H1 (cell line): Measurements from ENCODE around the gene CHODL. TPM values are rescaled to one million over a fixed set of nuclear protein-coding genes. Genes with fewer than 3 reads are reported as not detected.

ENCODE experiments used
- CTCF ChIA-PET: fragments of 300-600 bp; sonication (Branson Sonifier 250); formaldehyde crosslinking; loops from one replicate; lab custom pipeline; 2021; ENCODE audit not compliant: partially characterized antibody; lab: Charles Lee
- POLR2A ChIA-PET: fragments of 300-600 bp; sonication (Branson Sonifier 250); formaldehyde crosslinking; loops from one replicate; lab custom pipeline; 2021; ENCODE audit warnings: inconsistent platforms; ENCODE audit not compliant: partially characterized antibody; lab: Charles Lee
- DNase-seq, 2 experiments: peaks; one replicate each; pipeline versions ENCODE4 v3.0.0 to v3.0.0-alpha.2; 2010 to 2022; ENCODE audit warnings: low spot score in 2 of 2, low read depth in 1 of 2, mixed read lengths in 1 of 2
- FAIRE-seq: peaks from 2 replicates; lab custom pipeline; 2011; peaks lifted over from hg19 to GRCh38; lab: Jason Lieb, UNC
- H2AFZ ChIP-seq: 2 replicates; pipeline ENCODE4 v1.8.1; 2012; ENCODE audit warnings: low read length, inconsistent platforms
- H2AK5ac ChIP-seq: 2 replicates; pipeline ENCODE4 v1.6.1; 2013; ENCODE audit warnings: low read depth, low read length
- H2BK120ac ChIP-seq: replicated peaks from 2 replicates; pipeline ENCODE3; 2013; ENCODE audit warnings: low read depth, low read length, inconsistent platforms
- H2BK12ac ChIP-seq: 2 replicates; pipeline ENCODE4 v1.6.1; 2013; ENCODE audit warnings: low read depth, low read length
- H2BK15ac ChIP-seq: 2 replicates; pipeline ENCODE4 v1.6.1; 2013; ENCODE audit warnings: low read length
- H2BK20ac ChIP-seq: 2 replicates; pipeline ENCODE4 v1.6.1; 2013; ENCODE audit warnings: low read length
- H2BK5ac ChIP-seq: 2 replicates; pipeline ENCODE4 v1.6.1; 2013; ENCODE audit warnings: low read depth, low read length
- H3K14ac ChIP-seq: 2 replicates; pipeline ENCODE4 v1.6.1; 2013; ENCODE audit warnings: inconsistent platforms; ENCODE audit not compliant: insufficient read length
- H3K18ac ChIP-seq: 2 replicates; pipeline ENCODE4 v1.6.1; 2013; ENCODE audit warnings: low read length; ENCODE audit errors: extremely low read depth
- H3K23ac ChIP-seq: 2 replicates; pipeline ENCODE4 v1.6.1; 2013; ENCODE audit warnings: inconsistent platforms; ENCODE audit not compliant: insufficient read length
- H3K23me2 ChIP-seq: 2 replicates; pipeline ENCODE4 v1.6.1; 2013; ENCODE audit warnings: low read depth, low read length
- H3K27ac ChIP-seq: 2 replicates; pipeline ENCODE4 v1.6.1; 2011; ENCODE audit warnings: low read depth, low read length, inconsistent platforms
- H3K27me3 ChIP-seq, 4 experiments: replicated peaks in 1 of 4; 1 replicate in 1 of 4; 2 replicates in 3 of 4; pipeline versions ENCODE4 v1.6.1 to v1.8.1; 2011 to 2013; ENCODE audit warnings: low read length in 3 of 4, mild to moderate bottlenecking in 3 of 4, inconsistent platforms in 2 of 4, mixed read lengths in 2 of 4, moderate library complexity in 1 of 4; ENCODE audit not compliant: control insufficient read depth in 3 of 4, insufficient read depth in 3 of 4; ENCODE audit errors: extremely low read depth in 1 of 4
- H3K36me3 ChIP-seq, 4 experiments: 2 replicates each; pipeline versions ENCODE4 v1.6.1 to v1.8.1; 2011 to 2013; ENCODE audit warnings: mild to moderate bottlenecking in 4 of 4, low read length in 3 of 4, moderate library complexity in 2 of 4, control low read depth in 1 of 4, inconsistent platforms in 1 of 4; ENCODE audit not compliant: insufficient read depth in 4 of 4, control insufficient read depth in 2 of 4
- H3K4ac ChIP-seq: replicated peaks from 2 replicates; pipeline ENCODE3; 2013; ENCODE audit warnings: low read length, low read depth, mixed read lengths, inconsistent platforms; ENCODE audit not compliant: insufficient read length
- H3K4me1 ChIP-seq, 4 experiments: replicated peaks in 1 of 4; 1 replicate in 1 of 4; 2 replicates in 3 of 4; pipeline versions ENCODE4 v1.6.1 to v1.8.1; 2011 to 2013; ENCODE audit warnings: low read length in 3 of 4, inconsistent platforms in 2 of 4, mixed read lengths in 1 of 4; ENCODE audit not compliant: insufficient read depth in 4 of 4, control insufficient read depth in 3 of 4
- H3K4me2 ChIP-seq, 2 experiments: 2 replicates each; pipeline versions ENCODE4 v1.6.1 to v1.8.1; 2011 to 2013; ENCODE audit warnings: low read depth in 2 of 2, low read length in 2 of 2, control low read depth in 1 of 2, inconsistent platforms in 1 of 2, mild to moderate bottlenecking in 1 of 2; ENCODE audit not compliant: insufficient read depth in 1 of 2
- H3K4me3 ChIP-seq, 4 experiments: fragments of 200-600, 300-600 bp in 1 of 4; sonication (generic), shearing (Covaris generic), sonication (Bioruptor Twin) in 1 of 4; 2 replicates each; pipeline versions ENCODE4 v1.5.1 to v1.8.1; 2011 to 2016; ENCODE audit warnings: low read length in 4 of 4, low read depth in 3 of 4, control low read depth in 2 of 4, inconsistent platforms in 2 of 4, mild to moderate bottlenecking in 2 of 4, mixed read lengths in 1 of 4, moderate library complexity in 1 of 4; ENCODE audit not compliant: insufficient read depth in 2 of 4; ENCODE audit errors: extremely low read depth in 1 of 4
- H3K56ac ChIP-seq: replicated peaks from 2 replicates; pipeline ENCODE3; 2013; ENCODE audit warnings: low read depth, mild to moderate bottlenecking, mixed read lengths, low read length, inconsistent platforms; ENCODE audit not compliant: insufficient read length
- H3K79me1 ChIP-seq: 2 replicates; pipeline ENCODE4 v1.6.1; 2013; ENCODE audit warnings: low read depth, low read length, control low read depth
- H3K79me2 ChIP-seq, 2 experiments: 2 replicates each; pipeline versions ENCODE4 v1.6.1 to v1.8.1; 2012 to 2013; ENCODE audit warnings: low read length in 2 of 2, mild to moderate bottlenecking in 2 of 2, inconsistent platforms in 1 of 2; ENCODE audit not compliant: insufficient read depth in 2 of 2, control insufficient read depth in 1 of 2
- H3K9ac ChIP-seq, 4 experiments: replicated peaks in 1 of 4; 1 replicate in 1 of 4; 2 replicates in 3 of 4; pipeline versions ENCODE4 v1.6.1 to v1.8.1; 2011 to 2013; ENCODE audit warnings: low read depth in 3 of 4, low read length in 3 of 4, control low read depth in 2 of 4, mild to moderate bottlenecking in 2 of 4, moderate library complexity in 2 of 4, inconsistent platforms in 1 of 4; ENCODE audit errors: extremely low read depth in 1 of 4
- H3K9me3 ChIP-seq, 2 experiments: 2 replicates each; pipeline versions ENCODE4 v1.6.1 to v1.8.1; 2012 to 2013; ENCODE audit warnings: mild to moderate bottlenecking in 2 of 2, moderate library complexity in 2 of 2, control low read depth in 1 of 2, inconsistent platforms in 1 of 2, low read depth in 1 of 2, low read length in 1 of 2, mixed read lengths in 1 of 2; ENCODE audit not compliant: insufficient read depth in 2 of 2
- H4K20me1 ChIP-seq, 2 experiments: replicated peaks in 1 of 2; 2 replicates each; pipeline versions ENCODE3 to v1.8.1; 2011 to 2013; ENCODE audit warnings: inconsistent platforms in 2 of 2, low read length in 2 of 2, mild to moderate bottlenecking in 1 of 2; ENCODE audit not compliant: insufficient read depth in 2 of 2, control insufficient read depth in 1 of 2
- H4K5ac ChIP-seq: 2 replicates; pipeline ENCODE4 v1.6.1; 2013; ENCODE audit warnings: low read length, low read depth, mixed read lengths, inconsistent platforms; ENCODE audit not compliant: insufficient read length
- H4K8ac ChIP-seq: 2 replicates; pipeline ENCODE4 v1.8.0; 2013; ENCODE audit warnings: mild to moderate bottlenecking, moderate library complexity, low read length, inconsistent platforms; ENCODE audit not compliant: insufficient read depth; ENCODE audit errors: extremely low read depth
- H4K91ac ChIP-seq: replicated peaks from 2 replicates; pipeline ENCODE3; 2013; ENCODE audit warnings: low read length, mixed read lengths, inconsistent platforms; ENCODE audit not compliant: insufficient read length
- EZH2 ChIP-seq: fragments of 200-600 bp; sonication (generic); IDR thresholded peaks from 2 replicates; pipeline ENCODE4 v1.7.1; 2012; ENCODE audit warnings: low read depth, mild to moderate bottlenecking, moderate library complexity, low read length, inconsistent platforms; ENCODE audit not compliant: severe bottlenecking
- KDM1A ChIP-seq: fragments of 200-600, 300-600 bp; sonication (generic); IDR thresholded peaks from 2 replicates; pipeline ENCODE4 v1.7.1; 2016; ENCODE audit warnings: mild to moderate bottlenecking, low read length, borderline replicate concordance
- NANOG ChIP-seq: IDR thresholded peaks from 2 replicates; pipeline ENCODE4 v1.6.1; 2011; ENCODE audit warnings: low read length, low read depth, mild to moderate bottlenecking, inconsistent platforms; ENCODE audit not compliant: insufficient read depth, poor library complexity, severe bottlenecking
- NRF1 ChIP-seq: IDR thresholded peaks from 2 replicates; pipeline ENCODE4 v1.6.1; 2011; ENCODE audit warnings: mild to moderate bottlenecking, low read depth, low read length, improper control_type of control experiment
- SUZ12 ChIP-seq: fragments of 200-600 bp; sonication (generic); IDR thresholded peaks from 2 replicates; pipeline ENCODE4 v1.6.1; 2012; ENCODE audit warnings: mild to moderate bottlenecking, inconsistent platforms, low read length, moderate library complexity, mixed read lengths
- WGBS, 2 experiments: shearing (Covaris generic) in 1 of 2; methylation state at CpG; one replicate each; pipeline versions ENCODE4 v1.1.6 to v1.1.7; 2013 to 2015; ENCODE audit warnings: low lambda C conversion rate in 2 of 2, mixed read lengths in 2 of 2, inconsistent platforms in 1 of 2, low coverage in 1 of 2, missing lambda C conversion rate in 1 of 2; ENCODE audit not compliant: insufficient replicate concordance in 2 of 2, insufficient coverage in 1 of 2, insufficient read length in 1 of 2; ENCODE audit errors: extremely low coverage in 1 of 2, missing lambda C conversion rate in 1 of 2; 5-methylcytosine and 5-hydroxymethylcytosine counted together
- polyA plus RNA-seq, 7 experiments: library from polyadenylated mRNA; depleted of rRNA in 3 of 7; stranded (reverse) in 5 of 7; unstranded in 2 of 7; fragments of >200 nt in 5 of 7; fragments of 200-250 nt in 2 of 7; gene quantifications; 1 replicate in 5 of 7; 2 replicates in 1 of 7; 4 replicates in 1 of 7; pipeline versions ENCODE4 v1.2.1 to v1.2.3, GENCODE V29; 2011 to 2013; ENCODE audit warnings: missing spikeins in 2 of 7, mixed read lengths in 2 of 7
- total RNA-seq: library from RNA; stranded (reverse); fragmentation: NEBNext Ultra II Directional; extraction: Animal tissue kit (Norgen Biotek cat#: 25700); gene quantifications from 2 replicates; pipeline ENCODE4 v1.2.1, GENCODE V29; 2021

The CHODL gene
- total and polyA plus RNA-seq, 2 of the 8 experiments (the other 6 are each of a cell fraction or from before 2014, with no cell fraction given): 0.39 to 0.82 TPM

DNA sequence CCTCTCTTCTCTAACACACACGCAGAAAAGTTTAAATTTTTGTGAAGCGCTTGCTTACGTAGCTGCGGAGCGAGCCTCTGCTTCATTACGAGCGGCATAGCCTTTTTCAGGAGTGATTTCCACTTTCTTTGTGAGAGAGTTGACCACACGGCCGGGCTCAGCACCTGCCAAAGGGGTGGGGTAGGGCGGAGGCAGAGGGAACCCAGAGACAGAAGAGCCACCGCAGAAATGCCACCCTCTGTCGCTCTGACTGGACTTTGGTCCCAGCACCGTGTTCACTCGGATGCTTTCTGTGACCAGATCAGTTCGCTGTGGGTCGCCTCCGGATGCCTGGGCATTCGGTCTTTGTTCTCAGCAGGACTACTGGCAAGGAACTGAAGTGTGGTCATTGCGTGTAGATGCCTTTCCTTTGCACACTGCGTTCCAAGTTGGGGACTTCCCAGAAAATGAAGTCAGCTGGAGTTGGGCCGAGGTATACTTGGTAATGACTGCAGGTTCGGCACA is 883 bp downstream of the CHODL start:
- Histone ChIP-seq H4K5ac (no peak overlapping the region), H3K27ac (no peak overlapping the region), H3K4me2 (peak overlapping the region; percentile 94 to 96), H4K20me1 (peaks cover 0 to 3% of the 10 kb centered on the region in 2 experiments), H2BK15ac (no peak overlapping the region), H3K79me2 (no peaks in the 10 kb centered on the region), H2AK5ac (no peak overlapping the region), H2BK20ac (no peak overlapping the region), H3K23me2 (peaks cover 12% of the 10 kb centered on the region), H2BK5ac (no peak overlapping the region), H2BK12ac (peak overlapping the region; percentile 5; the same call in 1 of the 2 replicates), H3K4ac (no peak overlapping the region), H3K4me1 (peaks cover 0 to 12% (median 2%) of the 10 kb centered on the region in 4 experiments; a peak in 3 of 7 replicates), H4K91ac (no peak overlapping the region), H3K79me1 (no peaks in the 10 kb centered on the region), H3K14ac (no peak overlapping the region), H3K9ac (no peak overlapping the region), H2AFZ (peak overlapping the region; percentile 96), H3K4me3 (peak overlapping the region; percentile 50 to 62 (median 55)), H4K8ac (peak overlapping the region; percentile 62; the same call in 1 of the 2 replicates), H3K18ac (no peak overlapping the region; the same call in 1 of the 2 replicates), H3K36me3 (no peaks in the 10 kb centered on the region; a peak in 1 of 8 replicates), H3K27me3 (peaks cover 19 to 34% (median 27%) of the 10 kb centered on the region in 4 experiments), H2BK120ac (no peak overlapping the region), H3K56ac (no peak overlapping the region), H3K23ac (no peak overlapping the region), H3K9me3 (no peaks in the 10 kb centered on the region)
- no peak for TF ChIP-seq NANOG
- TF ChIP-seq SUZ12: peak; percentile 49
- peak; percentile 62 for TF ChIP-seq EZH2
- no peak for TF ChIP-seq NRF1
- TF ChIP-seq KDM1A: no peak
- FAIRE-seq: no peak
- 17% methylated on average over 22 of the region's 22 CpGs; no CpG with 5 or more reads in 1 of the 2 experiments for WGBS, 2 experiments
- ChIA-PET CTCF (no interaction called here), POLR2A (interaction anchor here (1.1 kb wide), 1 partner anchor 12 kb away, joined by 3 read pairs; no protein-coding TSS in a partner anchor)
- DNase-seq: peak in 1 of 2 experiments; percentile 51
